GM20000 (cell line): ENCODE measurements around the gene MLXIP.

Experiments used
- DNase-seq: peaks from one replicate; pipeline ENCODE4 v3.0.0; 2012; ENCODE audit warnings: low spot score
- TF ChIP-seq, protein P1 (sequence below): IDR thresholded peaks from 2 replicates; pipeline ENCODE4 v1.5.1; 2012; ENCODE audit warnings: mild to moderate bottlenecking, control low read depth; ENCODE audit errors: extremely low read depth, missing control alignments

Gene MLXIP

DNA sequence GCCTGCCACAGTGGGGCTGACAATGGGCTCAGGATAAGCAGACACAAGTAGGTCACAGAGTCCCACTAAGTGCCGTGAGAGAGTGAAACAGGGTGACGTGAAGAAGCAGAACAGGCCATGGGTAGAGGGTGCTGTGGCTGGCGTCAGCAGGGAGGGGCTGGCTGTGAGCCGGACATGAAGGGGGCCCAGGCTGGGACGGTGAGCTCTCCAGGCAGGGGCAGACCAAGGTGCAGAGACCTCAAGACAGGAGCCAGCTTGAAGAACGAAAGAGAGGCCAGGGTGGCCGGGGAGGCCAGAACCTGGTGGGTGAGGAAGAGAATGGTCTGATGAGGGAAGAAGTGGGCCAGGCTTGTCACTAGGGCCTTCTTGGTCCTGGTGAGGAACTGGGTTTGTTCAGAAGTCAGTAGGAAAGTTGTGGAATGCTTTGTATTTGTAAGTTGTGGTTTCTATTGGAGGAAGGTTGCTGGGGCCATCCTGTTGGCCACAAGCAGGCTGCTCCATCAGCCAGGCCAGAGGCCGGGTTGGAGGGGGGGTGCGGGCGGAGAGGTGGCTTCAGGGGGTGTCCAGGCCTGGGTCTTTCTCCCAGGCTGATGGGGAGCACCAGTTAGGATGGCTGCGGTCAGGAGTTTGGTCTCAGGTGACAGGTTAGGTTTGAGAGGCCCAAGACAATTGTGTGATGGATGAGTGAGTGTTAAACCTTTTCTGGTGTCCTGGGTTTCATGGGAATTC, 21.4 kb upstream of the MLXIP start:
- TF ChIP-seq, protein P1, sequence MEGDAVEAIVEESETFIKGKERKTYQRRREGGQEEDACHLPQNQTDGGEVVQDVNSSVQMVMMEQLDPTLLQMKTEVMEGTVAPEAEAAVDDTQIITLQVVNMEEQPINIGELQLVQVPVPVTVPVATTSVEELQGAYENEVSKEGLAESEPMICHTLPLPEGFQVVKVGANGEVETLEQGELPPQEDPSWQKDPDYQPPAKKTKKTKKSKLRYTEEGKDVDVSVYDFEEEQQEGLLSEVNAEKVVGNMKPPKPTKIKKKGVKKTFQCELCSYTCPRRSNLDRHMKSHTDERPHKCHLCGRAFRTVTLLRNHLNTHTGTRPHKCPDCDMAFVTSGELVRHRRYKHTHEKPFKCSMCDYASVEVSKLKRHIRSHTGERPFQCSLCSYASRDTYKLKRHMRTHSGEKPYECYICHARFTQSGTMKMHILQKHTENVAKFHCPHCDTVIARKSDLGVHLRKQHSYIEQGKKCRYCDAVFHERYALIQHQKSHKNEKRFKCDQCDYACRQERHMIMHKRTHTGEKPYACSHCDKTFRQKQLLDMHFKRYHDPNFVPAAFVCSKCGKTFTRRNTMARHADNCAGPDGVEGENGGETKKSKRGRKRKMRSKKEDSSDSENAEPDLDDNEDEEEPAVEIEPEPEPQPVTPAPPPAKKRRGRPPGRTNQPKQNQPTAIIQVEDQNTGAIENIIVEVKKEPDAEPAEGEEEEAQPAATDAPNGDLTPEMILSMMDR: no peak
- DNase-seq: no peak

DNA sequence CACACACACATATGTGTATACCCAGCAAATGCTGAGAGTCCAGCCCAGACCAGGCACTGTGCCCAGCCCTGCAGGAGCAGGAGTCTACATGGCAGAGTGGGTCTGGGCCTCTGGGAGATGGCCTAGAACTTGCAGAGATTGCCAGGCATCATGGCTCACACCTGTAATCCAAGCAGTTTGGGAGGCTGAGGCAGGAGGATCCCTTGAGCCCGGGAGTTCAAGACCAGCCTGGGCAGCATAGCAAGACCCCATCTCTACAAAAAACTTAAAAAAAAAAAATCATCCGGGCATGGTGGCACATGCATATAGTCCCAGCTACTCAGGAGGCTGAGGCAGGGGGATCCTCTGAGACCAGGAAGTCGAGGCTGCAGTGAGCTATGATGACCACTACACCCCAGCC, 20.8 kb upstream of the MLXIP start:
- TF ChIP-seq, protein P1: no peak
- no peak for DNase-seq

DNA sequence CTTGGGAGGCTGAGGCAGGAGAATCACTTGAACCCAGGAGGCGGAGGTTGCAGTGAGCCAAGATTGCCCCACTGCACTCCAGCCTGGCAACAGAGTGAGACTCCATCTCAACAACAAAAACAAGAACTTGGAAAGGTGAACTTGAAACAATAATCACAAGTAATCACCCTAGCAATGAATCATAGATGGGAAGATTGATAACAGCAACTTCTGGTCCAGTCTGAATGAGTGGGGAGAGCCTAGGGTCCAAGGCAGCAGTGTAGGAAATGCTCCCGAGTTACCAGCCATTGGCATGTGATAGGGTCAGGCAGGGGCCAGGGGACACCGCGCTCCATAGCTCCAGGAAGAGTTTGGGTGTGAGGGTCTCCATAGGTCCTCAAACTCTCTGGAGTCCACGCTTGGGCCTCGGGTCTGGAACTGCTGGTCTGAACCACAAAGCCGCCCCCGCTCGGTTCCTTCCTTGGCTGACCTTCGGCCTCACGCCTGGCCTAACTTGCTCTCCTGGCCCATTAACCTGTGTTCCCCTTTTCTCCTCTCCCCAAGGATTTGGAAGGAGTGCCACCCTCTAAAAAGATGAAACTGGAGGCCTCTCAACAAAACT, 19.9 kb upstream of the MLXIP start:
- TF ChIP-seq, protein P1: no peak
- DNase-seq: no peak

DNA sequence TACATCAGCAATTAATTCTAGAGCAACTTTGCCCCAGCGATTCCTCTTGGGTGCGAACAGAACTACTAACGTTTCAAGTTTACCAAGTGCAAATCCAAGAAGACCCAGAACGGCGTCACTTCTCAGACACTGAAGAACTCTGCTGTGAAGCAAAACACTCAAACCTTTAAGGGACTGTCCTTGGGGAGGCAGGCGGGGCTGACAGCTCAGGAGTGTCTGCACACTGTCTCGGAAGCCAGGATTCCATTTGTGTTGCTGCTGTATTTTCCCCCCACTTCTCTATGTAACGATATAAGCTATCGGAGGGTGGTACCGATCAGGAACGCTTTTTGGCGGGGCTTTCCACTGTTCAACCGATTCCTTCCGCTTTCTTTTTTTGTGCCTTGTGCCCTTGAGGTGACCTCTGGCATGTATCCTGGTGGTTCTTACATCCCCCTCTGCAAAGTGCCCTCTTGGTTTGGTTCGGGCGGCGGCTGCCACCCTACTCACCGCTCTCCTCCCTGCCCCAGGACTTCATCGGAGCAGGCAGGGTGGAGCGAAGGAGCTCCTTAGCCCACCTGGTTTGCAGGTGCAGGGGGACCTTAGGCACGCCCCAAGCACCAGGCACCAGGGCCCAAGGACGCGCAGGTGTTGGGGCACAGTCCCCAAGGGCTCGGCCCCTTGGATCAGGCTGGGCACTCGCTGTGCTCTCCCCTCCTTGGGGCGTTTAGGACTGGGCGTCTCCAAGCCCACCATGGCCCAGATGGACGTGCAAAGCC, 19.2 kb upstream of the MLXIP start:
- TF ChIP-seq, protein P1: no peak
- no peak for DNase-seq

DNA sequence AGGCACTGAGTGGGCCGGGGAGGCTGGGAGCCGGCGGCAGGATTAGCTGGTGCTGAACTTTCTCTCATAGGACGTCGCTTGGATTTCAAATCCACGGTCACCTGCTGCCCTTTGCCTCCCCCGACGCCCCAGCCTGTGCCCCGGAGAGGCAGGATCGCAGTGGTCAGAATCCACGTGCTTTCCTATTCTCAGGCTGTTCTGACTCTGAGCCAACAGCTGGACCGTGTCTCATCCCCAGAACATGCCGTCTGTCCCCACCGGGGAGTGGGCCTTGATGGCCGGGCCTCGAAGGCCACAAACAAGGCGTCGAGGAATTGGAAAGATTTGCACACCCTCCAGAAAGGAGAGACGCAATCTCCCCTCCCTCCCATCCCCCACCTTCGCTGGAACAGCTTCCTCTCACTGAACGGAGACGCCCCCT, 18.5 kb upstream of the MLXIP start:
- TF ChIP-seq, protein P1: no peak
- no peak for DNase-seq

DNA sequence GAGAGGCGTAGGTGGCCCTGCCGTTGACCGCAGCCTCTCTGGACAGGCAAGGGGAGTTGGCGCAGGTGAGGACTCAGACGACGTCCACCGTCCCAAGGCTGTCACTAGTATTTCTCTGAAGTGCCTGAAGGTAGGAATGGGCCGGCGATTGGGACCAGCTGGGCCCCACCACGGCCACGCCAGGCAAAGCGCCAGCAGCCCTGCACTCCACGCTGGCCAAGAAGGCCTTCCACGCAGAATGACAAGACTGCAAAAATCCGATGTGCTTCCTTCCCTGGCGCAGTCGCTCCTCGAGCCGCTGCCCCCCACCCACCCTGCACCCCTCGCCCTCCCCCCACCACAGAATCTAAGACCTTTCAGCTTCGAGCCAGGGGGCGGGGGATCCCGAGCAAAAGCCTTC, 17.3 kb upstream of the MLXIP start:
- TF ChIP-seq, protein P1: no peak
- no peak for DNase-seq
